Measurements from ENCODE around the gene PFN3. TPM values are rescaled to one million over a fixed set of nuclear protein-coding genes. Genes with fewer than 3 reads are reported as not detected.

Gene PFN3
- total and polyA plus RNA-seq, 2 of the 4 experiments (the other 2 are of a cell fraction): not detected

DNA sequence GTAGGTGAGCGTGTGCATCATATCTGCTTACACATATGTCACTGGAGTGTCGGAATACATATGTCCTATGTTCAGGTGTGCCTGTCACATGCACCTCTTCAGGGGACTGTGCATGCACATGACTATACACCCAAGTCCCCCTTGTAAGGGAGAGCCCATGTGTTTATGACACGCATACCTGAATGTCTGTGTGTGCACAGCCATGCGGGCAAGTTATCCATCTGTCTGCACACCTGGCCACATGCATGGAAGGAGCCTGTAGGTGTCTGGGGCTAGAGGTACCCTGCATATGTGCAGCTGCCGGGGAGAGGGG is 43.4 kb downstream of the PFN3 start:
- peaks cover 1% of the 10 kb centered on the region; the same call in 1 of the 2 replicates for H3K9me1 ChIP-seq (ENCODE audit: insufficient read depth, low read length)
- WGBS, 2 experiments (ENCODE audit: extremely low coverage in 2 of 2, insufficient read length in 1 of 2): 93% methylated on average over 2 of the region's 5 CpGs; no CpG with 5 or more reads in 1 of the 2 experiments
- no peak overlapping the region for H3K56ac ChIP-seq (ENCODE audit: extremely low read depth, insufficient read depth, low read length)
- POLR2A ChIA-PET (ENCODE audit: unreplicated experiment): no interaction called here
- no peak overlapping the region for H3K23ac ChIP-seq (ENCODE audit: low read depth, low read length)
- H3K4me1 ChIP-seq (ENCODE audit: control insufficient read depth, insufficient read depth, low read length): no peaks in the 10 kb centered on the region
- no peak overlapping the region for H3K18ac ChIP-seq (ENCODE audit: low read depth, low read length)
- no peak overlapping the region for H4K5ac ChIP-seq (ENCODE audit: low read depth, low read length)
- H2BK20ac ChIP-seq (ENCODE audit: low read depth, low read length): no peak overlapping the region
- no peak overlapping the region for H3K4me2 ChIP-seq (ENCODE audit: low read depth, low read length)
- no peak overlapping the region for H2AFZ ChIP-seq (replicated peaks; ENCODE audit: low read length, poor library complexity)
- H2AK9ac ChIP-seq (replicated peaks; ENCODE audit: low read depth, low read length, poor library complexity): no peak overlapping the region
- H3K27me3 ChIP-seq (ENCODE audit: control insufficient read depth, insufficient read depth, low read length): peaks cover 25% of the 10 kb centered on the region
- H2BK15ac ChIP-seq (ENCODE audit: low read depth, low read length): no peak overlapping the region
- no peak for DNase-seq
- ATAC-seq (ENCODE audit: low read depth): no peak
- peaks cover 2% of the 10 kb centered on the region; the same call in 1 of the 2 replicates for H3K9me3 ChIP-seq (ENCODE audit: control insufficient read depth, insufficient read depth, low read length)
- no peaks in the 10 kb centered on the region for H4K20me1 ChIP-seq (ENCODE audit: insufficient read depth, low read length)
- dilution Hi-C loops (cut with HindIII; ENCODE audit: low sequenced_read_pairs, unreplicated experiment): no loop called here
- CTCF ChIA-PET: interaction anchor here (1.6 kb wide), 1 partner anchor 12 kb away, joined by 4 read pairs; no protein-coding TSS in a partner anchor
- H3K14ac ChIP-seq (replicated peaks; ENCODE audit: low read depth, low read length): no peak overlapping the region
- H4K8ac ChIP-seq (ENCODE audit: low read depth in 2 of 2, low read length in 2 of 2): no peak overlapping the region
- no peak overlapping the region for H3K9ac ChIP-seq (ENCODE audit: low read depth, low read length)
- in situ Hi-C loops (cut with MboI; ENCODE audit: low sequenced_read_pairs): no loop called here
- H4K91ac ChIP-seq (ENCODE audit: insufficient read depth, low read depth, low read length): no peak overlapping the region
- H3K4ac ChIP-seq (ENCODE audit: low read depth, low read length): no peak overlapping the region
- intact Hi-C loops (cut with micrococcal nuclease): no loop called here
- H3K79me1 ChIP-seq (ENCODE audit: low read depth in 1 of 2, low read length in 2 of 2): no peaks in the 10 kb centered on the region
- H2BK5ac ChIP-seq (ENCODE audit: low read depth, low read length, poor library complexity, severe bottlenecking): no peak overlapping the region
- no peak overlapping the region for H2BK120ac ChIP-seq (ENCODE audit: low read depth, low read length)
- TF ChIP-seq FOS (IDR thresholded peaks at IDR 0.05; ENCODE audit: low read depth, low read length) (no peak), BHLHE40 (IDR thresholded peaks at IDR 0.05; ENCODE audit: low read depth, low read length) (no peak), RAD21 (IDR thresholded peaks at IDR 0.05; ENCODE audit: low read length) (no peak), CEBPB (IDR thresholded peaks at IDR 0.05; ENCODE audit: low read depth, low read length) (no peak), MAZ (IDR thresholded peaks at IDR 0.05; ENCODE audit: borderline replicate concordance, low read depth, low read length) (no peak)
- H3K27ac ChIP-seq (ENCODE audit: insufficient read depth, low read length): no peak overlapping the region
- no TSS peak for BruUV-seq (replicated peaks)
- H3K36me3 ChIP-seq (ENCODE audit: control insufficient read depth, insufficient read depth, low read length): no peaks in the 10 kb centered on the region
- H2AK5ac ChIP-seq (ENCODE audit: low read depth, low read length): no peak overlapping the region
- no peak overlapping the region for H3K4me3 ChIP-seq (ENCODE audit: insufficient read depth, low read depth, low read length)

Data from IMR-90 (cell line).